DOHH2 (cell line): ENCODE data around the gene PARG.
"Not testable (repeated sequence)": the region's sequence is repeated elsewhere in the genome, so short reads cannot be mapped to it uniquely, and the experiment has no call there.

Source experiments
- EZH2phosphoT487 ChIP-seq: fragments of 200-600 bp; sonication (generic); IDR thresholded peaks from 2 replicates; pipeline ENCODE4 v1.6.1; 2017; ENCODE audit warnings: borderline replicate concordance, mild to moderate bottlenecking, antibody characterized with exemption, low read length, moderate library complexity, mixed read lengths
- TF ChIP-seq, protein P1 (sequence below): fragments of 200-600 bp; sonication (generic); IDR thresholded peaks from one replicate; pipeline ENCODE4 v1.5.1; 2014; ENCODE audit warnings: antibody characterized with exemption, mild to moderate bottlenecking, low read depth, low read length; ENCODE audit not compliant: poor library complexity, severe bottlenecking

DNA sequence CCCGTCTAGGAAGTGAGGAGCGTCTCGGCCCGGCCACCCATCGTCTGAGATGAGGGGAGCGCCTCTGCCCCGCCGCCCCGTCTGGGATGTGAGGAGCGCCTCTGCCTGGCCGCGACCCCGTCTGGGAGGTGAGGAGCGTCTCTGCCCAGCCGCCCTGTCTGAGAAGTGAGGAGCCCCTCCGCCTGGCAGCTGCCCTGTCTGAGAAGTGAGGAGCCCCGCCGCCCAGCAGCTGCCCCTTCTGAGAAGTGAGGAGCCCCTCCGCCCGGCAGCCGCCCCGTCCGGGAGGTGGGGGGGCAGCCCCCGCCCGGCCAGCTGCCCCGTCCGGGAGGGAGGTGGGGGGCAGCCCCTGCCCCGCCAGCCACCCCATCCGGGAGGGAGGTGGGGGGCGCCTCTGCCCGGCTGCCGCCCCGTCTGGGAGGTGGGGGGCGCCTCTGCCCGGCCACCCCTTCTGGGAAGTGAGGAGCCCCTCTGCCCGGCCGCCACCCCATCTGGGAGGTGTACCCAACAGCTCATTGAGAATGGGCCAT lies 28.6 kb upstream of the PARG start:
- TF ChIP-seq, protein P1, sequence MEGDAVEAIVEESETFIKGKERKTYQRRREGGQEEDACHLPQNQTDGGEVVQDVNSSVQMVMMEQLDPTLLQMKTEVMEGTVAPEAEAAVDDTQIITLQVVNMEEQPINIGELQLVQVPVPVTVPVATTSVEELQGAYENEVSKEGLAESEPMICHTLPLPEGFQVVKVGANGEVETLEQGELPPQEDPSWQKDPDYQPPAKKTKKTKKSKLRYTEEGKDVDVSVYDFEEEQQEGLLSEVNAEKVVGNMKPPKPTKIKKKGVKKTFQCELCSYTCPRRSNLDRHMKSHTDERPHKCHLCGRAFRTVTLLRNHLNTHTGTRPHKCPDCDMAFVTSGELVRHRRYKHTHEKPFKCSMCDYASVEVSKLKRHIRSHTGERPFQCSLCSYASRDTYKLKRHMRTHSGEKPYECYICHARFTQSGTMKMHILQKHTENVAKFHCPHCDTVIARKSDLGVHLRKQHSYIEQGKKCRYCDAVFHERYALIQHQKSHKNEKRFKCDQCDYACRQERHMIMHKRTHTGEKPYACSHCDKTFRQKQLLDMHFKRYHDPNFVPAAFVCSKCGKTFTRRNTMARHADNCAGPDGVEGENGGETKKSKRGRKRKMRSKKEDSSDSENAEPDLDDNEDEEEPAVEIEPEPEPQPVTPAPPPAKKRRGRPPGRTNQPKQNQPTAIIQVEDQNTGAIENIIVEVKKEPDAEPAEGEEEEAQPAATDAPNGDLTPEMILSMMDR, result not testable (repeated sequence)
- TF ChIP-seq EZH2phosphoT487, result not testable (repeated sequence)
